KOPT-K1 (cell line): ENCODE results near the gene GRM2.

Experiments used
- H3K27ac ChIP-seq: fragments of 200-600 bp; sonication (generic); 2 replicates; pipeline ENCODE4 v1.5.1; 2016; ENCODE audit warnings: antibody characterized with exemption, mild to moderate bottlenecking, low read depth, low read length; ENCODE audit not compliant: poor library complexity, severe bottlenecking
- H3K36me3 ChIP-seq: fragments of 200-600 bp; sonication (generic); 2 replicates; pipeline ENCODE4 v1.5.1; 2017; ENCODE audit warnings: antibody characterized with exemption, mild to moderate bottlenecking, low read length, moderate library complexity; ENCODE audit not compliant: insufficient read depth
- H3K9me3 ChIP-seq: fragments of 200-600 bp; sonication (generic); 2 replicates; pipeline ENCODE4 v1.5.1; 2017; ENCODE audit warnings: antibody characterized with exemption, low read length, mild to moderate bottlenecking; ENCODE audit not compliant: insufficient read depth, poor library complexity, severe bottlenecking

Gene GRM2

GRCh38 chr3:51708216-51708845 lies 1.5 kb downstream of the GRM2 start:
- H3K36me3 ChIP-seq: peaks cover 28% of the 10 kb centered on the region
- no peaks in the 10 kb centered on the region for H3K9me3 ChIP-seq

GRCh38 chr3:51709004-51709420 lies 2.1 kb downstream of the GRM2 start:
- Histone ChIP-seq H3K36me3 (peaks cover 21% of the 10 kb centered on the region), H3K27ac (no peak overlapping the region), H3K9me3 (no peaks in the 10 kb centered on the region)

More at GRCh38 chr3:51708216-51708845, 1.5 kb downstream of the GRM2 start:
- no peak overlapping the region for H3K27ac ChIP-seq

- Histone ChIP-seq H3K36me3 (peaks cover 14% of the 10 kb centered on the region; the same call in 1 of the 2 replicates), H3K9me3 (no peaks in the 10 kb centered on the region), H3K27ac (no peak overlapping the region)
Measured at GRCh38 chr3:51709675-51710074, 2.8 kb downstream of the GRM2 start.

GRCh38 chr3:51710631-51711351 lies 3.9 kb downstream of the GRM2 start:
- Histone ChIP-seq H3K9me3 (no peaks in the 10 kb centered on the region), H3K36me3 (peaks cover 4% of the 10 kb centered on the region; the same call in 1 of the 2 replicates)

GRCh38 chr3:51711352-51712037 lies 4.6 kb downstream of the GRM2 start:
- H3K9me3 ChIP-seq: no peaks in the 10 kb centered on the region
- no peaks in the 10 kb centered on the region for H3K36me3 ChIP-seq
- H3K27ac ChIP-seq: no peak overlapping the region

More at GRCh38 chr3:51710631-51711351, 3.9 kb downstream of the GRM2 start:
- no peak overlapping the region for H3K27ac ChIP-seq

- H3K36me3 ChIP-seq: no peaks in the 10 kb centered on the region
- no peak overlapping the region for H3K27ac ChIP-seq
- H3K9me3 ChIP-seq: no peaks in the 10 kb centered on the region
Measured at GRCh38 chr3:51712038-51712420, 5.2 kb downstream of the GRM2 start.

- H3K27ac ChIP-seq: no peak overlapping the region
- no peaks in the 10 kb centered on the region for H3K9me3 ChIP-seq
- no peaks in the 10 kb centered on the region for H3K36me3 ChIP-seq
Measured at GRCh38 chr3:51712511-51712931, 5.7 kb downstream of the GRM2 start.

GRCh38 chr3:51712963-51713362 lies 6.1 kb downstream of the GRM2 start:
- no peak overlapping the region for H3K27ac ChIP-seq

GRCh38 chr3:51715231-51715976 lies 8.5 kb downstream of the GRM2 start:
- H3K9me3 ChIP-seq: no peaks in the 10 kb centered on the region
- no peaks in the 10 kb centered on the region for H3K36me3 ChIP-seq
- no peak overlapping the region for H3K27ac ChIP-seq

More at GRCh38 chr3:51712963-51713362, 6.1 kb downstream of the GRM2 start:
- Histone ChIP-seq H3K9me3 (no peaks in the 10 kb centered on the region), H3K36me3 (no peaks in the 10 kb centered on the region)

- H3K36me3 ChIP-seq: no peaks in the 10 kb centered on the region
- no peaks in the 10 kb centered on the region for H3K9me3 ChIP-seq
- H3K27ac ChIP-seq: no peak overlapping the region
Measured at GRCh38 chr3:51715977-51716294, 9.1 kb downstream of the GRM2 start.

GRCh38 chr3:51716805-51717204 lies 9.9 kb downstream of the GRM2 start:
- Histone ChIP-seq H3K27ac (no peak overlapping the region), H3K9me3 (no peaks in the 10 kb centered on the region), H3K36me3 (no peaks in the 10 kb centered on the region)

- Histone ChIP-seq H3K27ac (no peak overlapping the region), H3K36me3 (no peaks in the 10 kb centered on the region), H3K9me3 (no peaks in the 10 kb centered on the region)
Measured at GRCh38 chr3:51717446-51717845, 10.6 kb downstream of the GRM2 start.

- H3K9me3 ChIP-seq: no peaks in the 10 kb centered on the region
- H3K36me3 ChIP-seq: no peaks in the 10 kb centered on the region
- H3K27ac ChIP-seq: no peak overlapping the region
Measured at GRCh38 chr3:51717947-51718346, 11.1 kb downstream of the GRM2 start.

GRCh38 chr3:51718547-51719409 lies 11.9 kb downstream of the GRM2 start:
- Histone ChIP-seq H3K9me3 (no peaks in the 10 kb centered on the region), H3K27ac (no peak overlapping the region), H3K36me3 (no peaks in the 10 kb centered on the region)
